Hypothalamus (tissue), 51 donors: ENCODE results near the gene CCDC174.

ENCODE experiments used
- DNase-seq, 51 donors: peaks; one replicate each; lab custom pipeline; 2025; lab: John Stamatoyannopoulos, UW

The CCDC174 gene

GRCh38 chr3:14691719-14692118, 40.2 kb downstream of the CCDC174 start:
- no peak for DNase-seq

- DNase-seq, result no peak
Measured at GRCh38 chr3:14698601-14699244, 47.2 kb downstream of the CCDC174 start.

- DNase-seq, result peak in 2 of 51 donors; percentile 1 to 7
Measured at GRCh38 chr3:14699643-14700042, 48.1 kb downstream of the CCDC174 start.

- no peak for DNase-seq
Measured at GRCh38 chr3:14700891-14701290, 49.3 kb downstream of the CCDC174 start.

GRCh38 chr3:14701676-14702075, 50.1 kb downstream of the CCDC174 start:
- no peak for DNase-seq

- DNase-seq, result no peak
Measured at GRCh38 chr3:14703128-14703750, 51.7 kb downstream of the CCDC174 start.

GRCh38 chr3:14703791-14704190, 52.2 kb downstream of the CCDC174 start:
- DNase-seq, result no peak

GRCh38 chr3:14706096-14706495, 54.5 kb downstream of the CCDC174 start:
- DNase-seq, result no peak

- no peak for DNase-seq
Measured at GRCh38 chr3:14716591-14716990, 65.0 kb downstream of the CCDC174 start.

- DNase-seq, result no peak
Measured at GRCh38 chr3:14717307-14717706, 65.7 kb downstream of the CCDC174 start.

GRCh38 chr3:14718539-14718938, 67.0 kb downstream of the CCDC174 start:
- DNase-seq, result no peak

GRCh38 chr3:14719006-14719405, 67.4 kb downstream of the CCDC174 start:
- no peak for DNase-seq

- DNase-seq, result no peak
Measured at GRCh38 chr3:14721126-14721864, 69.7 kb downstream of the CCDC174 start.
